ENCODE results near the gene SUV39H2.

The SUV39H2 gene

GRCh38 chr10:14875941-14876340 lies 2.7 kb upstream of the SUV39H2 start:
- H3K4me3 ChIP-seq (ENCODE audit: control insufficient read depth, low read depth, low read length): no peak overlapping the region
- TF ChIP-seq, protein P1, sequence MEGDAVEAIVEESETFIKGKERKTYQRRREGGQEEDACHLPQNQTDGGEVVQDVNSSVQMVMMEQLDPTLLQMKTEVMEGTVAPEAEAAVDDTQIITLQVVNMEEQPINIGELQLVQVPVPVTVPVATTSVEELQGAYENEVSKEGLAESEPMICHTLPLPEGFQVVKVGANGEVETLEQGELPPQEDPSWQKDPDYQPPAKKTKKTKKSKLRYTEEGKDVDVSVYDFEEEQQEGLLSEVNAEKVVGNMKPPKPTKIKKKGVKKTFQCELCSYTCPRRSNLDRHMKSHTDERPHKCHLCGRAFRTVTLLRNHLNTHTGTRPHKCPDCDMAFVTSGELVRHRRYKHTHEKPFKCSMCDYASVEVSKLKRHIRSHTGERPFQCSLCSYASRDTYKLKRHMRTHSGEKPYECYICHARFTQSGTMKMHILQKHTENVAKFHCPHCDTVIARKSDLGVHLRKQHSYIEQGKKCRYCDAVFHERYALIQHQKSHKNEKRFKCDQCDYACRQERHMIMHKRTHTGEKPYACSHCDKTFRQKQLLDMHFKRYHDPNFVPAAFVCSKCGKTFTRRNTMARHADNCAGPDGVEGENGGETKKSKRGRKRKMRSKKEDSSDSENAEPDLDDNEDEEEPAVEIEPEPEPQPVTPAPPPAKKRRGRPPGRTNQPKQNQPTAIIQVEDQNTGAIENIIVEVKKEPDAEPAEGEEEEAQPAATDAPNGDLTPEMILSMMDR (IDR thresholded peaks at IDR 0.05; ENCODE audit: control insufficient read depth, insufficient read depth, low read depth, low read length, missing control alignments): no peak
- DNase-seq (ENCODE audit: low read depth): no peak

DNA sequence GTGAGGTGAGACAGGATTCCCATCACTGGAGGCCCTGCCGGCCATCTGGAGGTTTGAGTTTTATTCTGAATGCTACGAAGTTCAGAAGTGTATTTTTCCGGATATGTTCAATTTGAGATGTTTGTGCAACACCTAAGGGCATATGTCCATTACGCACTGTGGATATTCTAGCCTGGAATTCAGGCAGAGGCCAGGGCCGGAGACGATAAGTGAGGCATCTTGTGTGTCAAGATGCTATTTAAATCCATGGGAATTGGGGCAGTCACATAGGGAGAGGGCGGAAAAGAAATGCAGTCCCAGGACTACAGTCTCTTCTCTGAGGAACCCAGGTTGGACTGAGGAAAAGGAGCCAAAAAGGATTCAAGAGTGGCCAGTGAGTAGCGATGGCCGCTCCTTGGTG lies 1.9 kb upstream of the SUV39H2 start:
- DNase-seq (ENCODE audit: low read depth): no peak
- H3K4me3 ChIP-seq (ENCODE audit: control insufficient read depth, low read depth, low read length): no peak overlapping the region
- TF ChIP-seq, protein P1 (IDR thresholded peaks at IDR 0.05; ENCODE audit: control insufficient read depth, insufficient read depth, low read depth, low read length, missing control alignments): no peak

DNA sequence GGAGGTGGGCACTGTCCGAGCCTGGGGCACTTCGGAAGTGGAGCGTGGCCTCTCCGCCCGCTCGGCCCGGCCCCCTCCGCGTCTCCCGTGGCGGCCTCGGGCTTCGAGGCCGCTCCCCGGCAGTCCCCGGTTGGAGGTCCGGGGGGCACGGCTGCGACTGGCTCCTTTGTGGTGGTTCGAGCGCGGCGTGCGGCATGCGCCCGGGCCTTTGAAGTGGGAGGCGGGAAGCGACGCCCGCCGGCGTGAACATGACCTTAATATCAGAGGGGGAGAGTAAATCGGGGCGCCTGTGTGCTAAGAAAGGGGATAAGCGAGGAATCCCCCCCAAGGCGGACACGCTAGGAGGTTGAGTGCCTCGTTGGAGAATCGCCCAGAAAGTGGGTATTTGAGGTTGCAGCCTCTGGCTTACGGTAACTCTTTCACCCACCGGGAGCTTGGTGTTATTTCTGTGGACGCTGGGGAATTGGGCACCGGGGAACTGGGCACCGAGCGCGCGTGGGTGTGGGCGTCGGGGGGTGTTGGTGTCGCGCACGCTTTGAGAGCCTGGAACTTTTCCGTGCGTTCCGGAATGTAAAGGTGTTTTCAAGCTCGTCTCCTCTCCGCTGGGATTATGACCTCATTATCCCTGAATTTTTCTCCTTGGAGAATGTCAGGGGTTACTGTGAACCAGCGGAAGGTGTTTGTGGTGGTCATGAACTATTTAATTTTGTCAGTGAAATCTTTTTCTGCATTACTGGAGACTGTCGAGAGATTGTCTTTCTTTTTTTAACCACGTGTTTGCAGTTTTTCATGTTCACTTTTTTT lies 660 bp downstream of the SUV39H2 start:
- H3K4me3 ChIP-seq (ENCODE audit: control insufficient read depth, low read depth, low read length): peak overlapping the region; percentile 91
- TF ChIP-seq, protein P1 (IDR thresholded peaks at IDR 0.05; ENCODE audit: control insufficient read depth, insufficient read depth, low read depth, low read length, missing control alignments): no peak
- no peak for DNase-seq (ENCODE audit: low read depth)

DNA sequence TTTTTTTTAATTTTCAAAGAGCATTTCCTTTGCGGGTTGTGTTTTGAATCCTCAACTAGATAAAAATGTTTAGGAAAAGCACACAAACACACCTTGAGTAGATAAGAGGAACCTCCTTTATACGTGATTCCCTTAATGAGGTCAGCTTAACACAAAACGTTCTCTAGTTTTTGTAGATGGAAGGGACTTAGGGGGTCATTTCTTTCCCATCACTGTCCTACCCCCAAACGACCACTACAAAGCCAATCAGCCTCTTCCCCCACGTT lies 1.2 kb downstream of the SUV39H2 start:
- H3K4me3 ChIP-seq (ENCODE audit: control insufficient read depth, low read depth, low read length): peak overlapping the region; percentile 91
- TF ChIP-seq, protein P1 (IDR thresholded peaks at IDR 0.05; ENCODE audit: control insufficient read depth, insufficient read depth, low read depth, low read length, missing control alignments): no peak
- DNase-seq (ENCODE audit: low read depth): no peak

DNA sequence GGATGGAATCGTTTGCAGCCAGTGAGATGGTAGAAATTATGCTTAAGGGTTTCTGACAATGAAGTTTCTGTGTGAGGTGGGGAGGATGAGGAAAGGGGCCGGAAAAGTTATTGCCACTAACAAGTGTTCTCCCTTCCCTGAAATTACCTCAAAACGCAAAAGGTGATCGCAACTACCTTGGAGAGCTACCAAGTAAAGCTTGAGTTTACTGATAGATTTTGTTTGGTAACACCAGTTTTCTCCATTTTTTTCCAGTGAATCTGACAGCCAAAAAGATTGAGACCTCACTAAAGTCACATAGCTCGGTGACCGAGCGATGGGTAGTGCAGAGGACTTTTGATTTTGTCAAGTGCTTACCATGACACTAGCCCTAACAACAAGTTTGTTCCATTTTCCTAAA lies 1.6 kb downstream of the SUV39H2 start:
- peak overlapping the region; percentile 91 for H3K4me3 ChIP-seq (ENCODE audit: control insufficient read depth, low read depth, low read length)
- TF ChIP-seq, protein P1 (IDR thresholded peaks at IDR 0.05; ENCODE audit: control insufficient read depth, insufficient read depth, low read depth, low read length, missing control alignments): no peak
- no peak for DNase-seq (ENCODE audit: low read depth)

GRCh38 chr10:14884082-14884481 lies 5.4 kb downstream of the SUV39H2 start:
- DNase-seq (ENCODE audit: low read depth): no peak
- no peak overlapping the region for H3K4me3 ChIP-seq (ENCODE audit: control insufficient read depth, low read depth, low read length)
- TF ChIP-seq, protein P1 (IDR thresholded peaks at IDR 0.05; ENCODE audit: control insufficient read depth, insufficient read depth, low read depth, low read length, missing control alignments): no peak

Data from AG09309 (cell line).